Endothelial cell of umbilical vein (primary cell): ENCODE data around the gene RFX1. TPM values are rescaled to one million over a fixed set of nuclear protein-coding genes. Genes with fewer than 3 reads are reported as not detected.

Experiments
- BruUV-seq: library from RNA; stranded (reverse); fragments of 400-500 nt; replicated peaks from 2 replicates; lab custom pipeline; 2021; lab: Mats Ljungman, UMichigan
- CTCF ChIA-PET: fragments of 300-600, 350-600 bp; sonication (Branson Sonifier 250); formaldehyde crosslinking; loops from one replicate; lab custom pipeline; 2021; ENCODE audit warnings: antibody characterized with exemption, inconsistent platforms; lab: Charles Lee
- POLR2A ChIA-PET: fragments of 300-600, 350-600 bp; sonication (Branson Sonifier 250); formaldehyde crosslinking; loops from one replicate; lab custom pipeline; 2021; ENCODE audit warnings: antibody characterized with exemption, inconsistent platforms; lab: Charles Lee
- DNase-seq: peaks from one replicate; pipeline ENCODE4 v3.0.0-alpha.2; 2011; ENCODE audit warnings: low read depth, low spot score
- FAIRE-seq: peaks from 2 replicates; lab custom pipeline; 2011; peaks lifted over from hg19 to GRCh38; lab: Jason Lieb, UNC
- H2AFZ ChIP-seq: 2 replicates; pipeline ENCODE4 v1.6.0; 2012; ENCODE audit warnings: low read depth, low read length, control low read depth, inconsistent platforms
- H3K27ac ChIP-seq: 2 replicates; pipeline ENCODE4 v1.5.1; 2011; ENCODE audit warnings: low read depth, mild to moderate bottlenecking, control low read depth, low read length, moderate library complexity; ENCODE audit not compliant: insufficient read depth
- H3K27me3 ChIP-seq, 2 experiments: 2 replicates each; pipeline versions ENCODE4 v1.6.0 to v1.6.1; 2011; ENCODE audit warnings: low read length in 2 of 2, mixed read lengths in 1 of 2; ENCODE audit not compliant: control insufficient read depth in 2 of 2, insufficient read depth in 2 of 2
- H3K36me3 ChIP-seq, 2 experiments: 2 replicates in 1 of 2; 3 replicates in 1 of 2; pipeline ENCODE4 v1.5.1; 2011; ENCODE audit warnings: low read length in 2 of 2, mild to moderate bottlenecking in 1 of 2, moderate library complexity in 1 of 2; ENCODE audit not compliant: control insufficient read depth in 2 of 2, insufficient read depth in 2 of 2; ENCODE audit errors: extremely low read depth in 1 of 2
- H3K4me1 ChIP-seq: 3 replicates; pipeline ENCODE4 v1.5.1; 2011; ENCODE audit warnings: mild to moderate bottlenecking, low read length; ENCODE audit not compliant: control insufficient read depth, insufficient read depth; ENCODE audit errors: extremely low read depth
- H3K4me2 ChIP-seq: 2 replicates; pipeline ENCODE4 v1.6.1; 2011; ENCODE audit warnings: low read length, control low read depth, mixed read lengths; ENCODE audit not compliant: insufficient read depth
- H3K4me3 ChIP-seq, 3 experiments: fragments of 200-600 bp in 1 of 3; sonication (generic), shearing (Covaris generic) in 1 of 3; replicated peaks in 1 of 3; 2 replicates each; pipeline ENCODE4 v1.5.1; 2011 to 2016; ENCODE audit warnings: control low read depth in 3 of 3, low read length in 3 of 3, mild to moderate bottlenecking in 2 of 3, inconsistent platforms in 1 of 3, low read depth in 1 of 3, moderate library complexity in 1 of 3; ENCODE audit not compliant: insufficient read depth in 1 of 3
- H3K79me2 ChIP-seq: 2 replicates; pipeline ENCODE4 v1.6.0; 2012; ENCODE audit warnings: low read length, inconsistent platforms; ENCODE audit not compliant: control insufficient read depth, insufficient read depth
- H3K9ac ChIP-seq: replicated peaks from 2 replicates; pipeline ENCODE3; 2011; ENCODE audit warnings: low read length, control low read depth; ENCODE audit not compliant: insufficient read depth; ENCODE audit errors: extremely low read depth
- H3K9me1 ChIP-seq: replicated peaks from 3 replicates; pipeline ENCODE4 v1.6.0; 2011; ENCODE audit warnings: mild to moderate bottlenecking, low read length; ENCODE audit not compliant: control insufficient read depth, insufficient read depth; ENCODE audit errors: extremely low read depth
- H3K9me3 ChIP-seq: replicated peaks from 2 replicates; pipeline ENCODE4 v1.5.1; 2012; ENCODE audit warnings: low read length, inconsistent platforms; ENCODE audit not compliant: control insufficient read depth, insufficient read depth
- H4K20me1 ChIP-seq: replicated peaks from 2 replicates; pipeline ENCODE3; 2011; ENCODE audit warnings: mild to moderate bottlenecking, low read length; ENCODE audit not compliant: control insufficient read depth, insufficient read depth; ENCODE audit errors: extremely low read depth
- EZH2 ChIP-seq: IDR thresholded peaks from 2 replicates; pipeline ENCODE4 v1.6.1; 2012; ENCODE audit warnings: borderline replicate concordance, low read depth, mild to moderate bottlenecking, moderate library complexity, low read length, inconsistent platforms; ENCODE audit not compliant: severe bottlenecking
- FOS ChIP-seq: IDR thresholded peaks from 2 replicates; pipeline ENCODE4 v1.6.1; 2011; ENCODE audit warnings: mild to moderate bottlenecking, low read length, moderate library complexity, borderline replicate concordance; ENCODE audit not compliant: insufficient read depth
- GATA2 ChIP-seq: IDR thresholded peaks from 2 replicates; pipeline ENCODE4 v1.7.0; 2011; ENCODE audit warnings: low read depth, mild to moderate bottlenecking, moderate library complexity, mixed read lengths, low read length; ENCODE audit not compliant: insufficient read length, insufficient read depth
- JUN ChIP-seq: IDR thresholded peaks from 2 replicates; pipeline ENCODE4 v1.6.1; 2011; ENCODE audit warnings: borderline replicate concordance, low read depth; ENCODE audit not compliant: insufficient read length, insufficient read depth
- MYC ChIP-seq: IDR thresholded peaks from one replicate; pipeline ENCODE4 v1.6.1; 2011; ENCODE audit warnings: mild to moderate bottlenecking, low read depth, low read length
- POLR2A ChIP-seq: IDR thresholded peaks from 2 replicates; pipeline ENCODE4 v1.6.1; 2012; ENCODE audit warnings: low read depth, mild to moderate bottlenecking, control low read depth, low read length
- POLR2AphosphoS5 ChIP-seq: IDR thresholded peaks from 2 replicates; pipeline ENCODE4 v1.6.1; 2012; ENCODE audit warnings: low read depth, mild to moderate bottlenecking, control low read depth, low read length, moderate library complexity; ENCODE audit not compliant: insufficient read depth
- dilution Hi-C: fragments of 300-500 bp; cut with MboI; formaldehyde crosslinking; loops from one replicate; pipeline ENCODE4 v1.15.0; 2019; ENCODE audit warnings: low sequenced_read_pairs; ENCODE audit not compliant: extremely low pct_ligation_motif_present
- intact Hi-C: fragments of 100-400 bp; cut with micrococcal nuclease; formaldehyde crosslinking; loops from one replicate; pipeline ENCODE4 v1.10.0; 2022
- polyA plus RNA-seq, 4 experiments: library from polyadenylated mRNA; depleted of rRNA in 3 of 4; stranded (reverse) in 3 of 4; unstranded in 1 of 4; fragments of >200 nt; gene quantifications; 2 replicates each; pipeline versions ENCODE4 v1.2.1 to v1.2.3, GENCODE V29; 2011 to 2012; ENCODE audit warnings: missing spikeins in 1 of 4
- total RNA-seq: library from RNA; stranded (reverse); gene quantifications from 2 replicates; pipeline ENCODE4 v1.2.3, GENCODE V29; 2021
- TF ChIP-seq, protein P1 (sequence below): IDR thresholded peaks from 2 replicates; pipeline ENCODE4 v1.6.1; 2011; ENCODE audit not compliant: insufficient read depth, insufficient read length
- TF ChIP-seq, protein P2 (sequence below), 2 donors: IDR thresholded peaks; 1 replicate in 1 of 2; 2 replicates in 1 of 2; pipeline ENCODE4 v1.5.1; 2011; ENCODE audit warnings: low read length in 2 of 2, mild to moderate bottlenecking in 2 of 2, moderate library complexity in 2 of 2, control low read depth in 1 of 2, inconsistent platforms in 1 of 2, low read depth in 1 of 2; ENCODE audit not compliant: insufficient read depth in 1 of 2; ENCODE audit errors: extremely low read depth in 1 of 2

RFX1 gene
- total and polyA plus RNA-seq, 2 donors (not counting 3 experiments of a cell fraction or from before 2014, with no cell fraction given): 2.3 to 14.7 TPM

DNA sequence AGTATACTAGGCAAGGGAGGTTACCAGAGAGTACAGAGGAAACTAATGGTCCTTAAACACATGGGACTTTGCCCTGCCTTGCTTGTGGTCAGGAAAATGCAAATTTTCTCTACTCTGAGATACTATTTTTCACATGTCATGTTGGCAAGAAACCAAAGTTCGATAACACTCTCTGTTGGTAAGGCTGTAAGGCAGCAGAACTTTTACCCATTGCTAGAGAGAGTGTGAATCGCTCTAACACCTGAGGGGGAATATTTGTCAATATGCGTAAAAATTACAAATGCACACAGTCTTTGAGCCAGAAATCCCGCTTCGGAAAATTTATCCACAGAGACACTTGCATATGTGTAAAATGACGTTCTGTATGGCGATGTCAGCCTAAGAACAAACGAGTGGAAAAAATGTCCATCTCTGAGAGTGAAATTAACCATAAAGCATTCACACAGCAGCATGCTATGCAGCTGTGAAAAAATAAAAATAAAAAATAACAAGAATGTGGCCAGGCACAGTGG, 9.5 kb upstream of the RFX1 start:
- DNase-seq (no peak), FAIRE-seq (no peak)
- H3K4me2 ChIP-seq: no peak overlapping the region
- intact Hi-C loops: no loop called here
- dilution Hi-C loops: no loop called here
- H3K9me3 ChIP-seq: no peaks in the 10 kb centered on the region
- BruUV-seq: no TSS peak
- H3K36me3 ChIP-seq: no peaks in the 10 kb centered on the region
- ChIA-PET CTCF (interaction anchor here (0.6 kb wide), 1 partner anchor 34 kb away, joined by 3 read pairs; no protein-coding TSS in a partner anchor), POLR2A (no interaction called here)
- H2AFZ ChIP-seq: no peak overlapping the region
- H3K4me3 ChIP-seq: no peak overlapping the region
- TF ChIP-seq EZH2 (no peak), POLR2AphosphoS5 (no peak), POLR2A (no peak), FOS (no peak), JUN (no peak), GATA2 (no peak), MYC (no peak)
- TF ChIP-seq, protein P1, sequence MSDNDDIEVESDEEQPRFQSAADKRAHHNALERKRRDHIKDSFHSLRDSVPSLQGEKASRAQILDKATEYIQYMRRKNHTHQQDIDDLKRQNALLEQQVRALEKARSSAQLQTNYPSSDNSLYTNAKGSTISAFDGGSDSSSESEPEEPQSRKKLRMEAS: no peak
- TF ChIP-seq, protein P2, sequence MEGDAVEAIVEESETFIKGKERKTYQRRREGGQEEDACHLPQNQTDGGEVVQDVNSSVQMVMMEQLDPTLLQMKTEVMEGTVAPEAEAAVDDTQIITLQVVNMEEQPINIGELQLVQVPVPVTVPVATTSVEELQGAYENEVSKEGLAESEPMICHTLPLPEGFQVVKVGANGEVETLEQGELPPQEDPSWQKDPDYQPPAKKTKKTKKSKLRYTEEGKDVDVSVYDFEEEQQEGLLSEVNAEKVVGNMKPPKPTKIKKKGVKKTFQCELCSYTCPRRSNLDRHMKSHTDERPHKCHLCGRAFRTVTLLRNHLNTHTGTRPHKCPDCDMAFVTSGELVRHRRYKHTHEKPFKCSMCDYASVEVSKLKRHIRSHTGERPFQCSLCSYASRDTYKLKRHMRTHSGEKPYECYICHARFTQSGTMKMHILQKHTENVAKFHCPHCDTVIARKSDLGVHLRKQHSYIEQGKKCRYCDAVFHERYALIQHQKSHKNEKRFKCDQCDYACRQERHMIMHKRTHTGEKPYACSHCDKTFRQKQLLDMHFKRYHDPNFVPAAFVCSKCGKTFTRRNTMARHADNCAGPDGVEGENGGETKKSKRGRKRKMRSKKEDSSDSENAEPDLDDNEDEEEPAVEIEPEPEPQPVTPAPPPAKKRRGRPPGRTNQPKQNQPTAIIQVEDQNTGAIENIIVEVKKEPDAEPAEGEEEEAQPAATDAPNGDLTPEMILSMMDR (IDR thresholded peaks at IDR 0.05; ENCODE audit: extremely low read depth in 1 of 2, insufficient read depth in 1 of 2, low read depth in 1 of 2, low read length in 2 of 2): no peak
- peaks cover 0 to 2% of the 10 kb centered on the region in 2 experiments for H3K27me3 ChIP-seq
- H3K4me1 ChIP-seq: no peaks in the 10 kb centered on the region
- H3K27ac ChIP-seq: no peak overlapping the region
- H3K9ac ChIP-seq: no peak overlapping the region
- H3K79me2 ChIP-seq: no peaks in the 10 kb centered on the region
- H3K9me1 ChIP-seq: no peaks in the 10 kb centered on the region
- H4K20me1 ChIP-seq: no peaks in the 10 kb centered on the region
